GM19463 (cell line): ENCODE data around the gene ASPHD1.
A peak's percentile ranks its signal among the peaks of the same experiment; 100 is the strongest.
"Not testable (repeated sequence)": the region's sequence is repeated elsewhere in the genome, so short reads cannot be mapped to it uniquely, and the experiment has no call there.

Source experiments
- ATAC-seq: cut with Tn5 transposase; IDR thresholded peaks from one replicate; pipeline ENCODE4 v1.9.1; 2021; ENCODE audit warnings: mild to moderate bottlenecking, moderate library complexity; ENCODE audit not compliant: unreplicated experiment

Gene ASPHD1

GRCh38 chr16:29905668-29906067 is 5.4 kb downstream of the ASPHD1 start:
- no peak for ATAC-seq

DNA sequence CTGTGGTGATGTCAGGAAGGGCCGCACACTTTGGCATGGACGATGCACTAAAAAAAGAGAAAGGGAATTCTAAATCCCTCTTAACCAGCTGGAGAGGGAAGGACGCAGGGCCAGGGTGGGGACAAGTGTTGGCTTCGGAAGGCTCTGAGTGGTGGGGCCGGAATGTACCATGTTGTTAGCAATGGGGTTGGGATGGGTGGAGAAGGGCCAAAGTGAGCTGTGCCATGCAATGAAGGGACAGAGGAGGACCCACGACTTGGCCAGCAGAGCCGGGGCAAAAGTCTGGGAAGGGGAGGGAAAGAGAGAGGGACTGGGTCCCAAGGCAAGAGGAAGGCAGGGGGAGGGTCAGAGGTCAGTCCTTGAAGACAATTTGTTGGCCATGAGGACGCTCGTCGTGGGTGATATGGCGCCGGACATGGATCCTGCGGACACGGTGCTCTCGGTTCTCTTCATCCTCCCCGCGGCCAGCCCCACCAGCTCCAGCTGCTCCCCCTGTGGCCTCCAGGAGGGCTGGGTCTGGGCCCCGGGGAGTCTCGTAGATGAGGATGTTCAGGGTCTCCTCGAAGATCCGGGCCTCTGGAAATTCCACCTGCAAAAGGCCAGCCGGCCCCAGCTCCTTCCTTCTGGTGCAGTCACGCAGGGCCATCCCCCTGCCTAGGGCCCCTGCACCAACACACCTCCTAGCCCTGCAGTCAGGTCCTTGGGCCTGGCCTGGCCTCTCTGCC is 6.4 kb downstream of the ASPHD1 start:
- no peak for ATAC-seq

DNA sequence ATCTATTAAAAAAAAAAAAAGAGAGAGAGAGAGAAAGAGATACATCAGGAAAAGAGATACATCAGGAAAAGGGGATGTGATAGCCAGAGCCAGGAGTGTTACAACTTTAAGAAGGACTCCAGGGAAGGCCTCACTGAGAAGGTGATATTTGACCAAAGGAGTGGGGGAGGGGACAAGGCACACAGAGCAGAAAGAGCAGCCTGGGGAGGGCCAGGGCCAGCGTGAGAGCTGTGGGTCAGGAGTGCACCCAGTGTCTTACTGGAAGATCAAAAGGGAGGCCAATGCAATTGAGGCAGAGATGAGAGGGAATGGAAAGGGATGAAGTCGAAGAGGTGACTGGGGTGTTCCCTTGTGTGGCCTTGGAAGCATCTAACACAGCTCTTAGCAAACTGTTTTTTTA is 7.7 kb downstream of the ASPHD1 start:
- no peak for ATAC-seq

DNA sequence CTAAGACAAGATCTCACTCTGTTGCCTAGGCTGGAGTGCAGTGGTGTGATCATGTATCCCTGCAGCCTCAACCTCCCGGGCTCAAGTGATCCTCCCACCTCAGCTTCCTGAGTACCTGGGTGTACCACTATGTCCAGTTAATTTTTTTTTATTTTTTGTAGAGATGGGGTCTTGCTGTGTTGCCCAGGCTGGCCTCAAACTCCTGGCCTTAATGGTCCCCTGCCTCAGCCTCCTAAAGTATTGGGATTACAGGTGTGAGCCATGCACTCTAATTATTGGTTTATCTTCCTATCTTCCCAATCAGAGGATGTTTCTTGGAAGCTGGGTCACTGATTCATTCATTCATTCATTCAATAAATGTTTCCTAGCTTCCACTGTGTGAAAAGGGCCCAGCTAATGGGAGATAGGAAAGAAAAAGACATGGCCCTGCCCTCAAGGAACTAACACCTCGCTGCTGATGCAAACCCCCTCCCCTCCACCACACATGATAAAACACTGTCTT is 8.5 kb downstream of the ASPHD1 start:
- no peak for ATAC-seq

DNA sequence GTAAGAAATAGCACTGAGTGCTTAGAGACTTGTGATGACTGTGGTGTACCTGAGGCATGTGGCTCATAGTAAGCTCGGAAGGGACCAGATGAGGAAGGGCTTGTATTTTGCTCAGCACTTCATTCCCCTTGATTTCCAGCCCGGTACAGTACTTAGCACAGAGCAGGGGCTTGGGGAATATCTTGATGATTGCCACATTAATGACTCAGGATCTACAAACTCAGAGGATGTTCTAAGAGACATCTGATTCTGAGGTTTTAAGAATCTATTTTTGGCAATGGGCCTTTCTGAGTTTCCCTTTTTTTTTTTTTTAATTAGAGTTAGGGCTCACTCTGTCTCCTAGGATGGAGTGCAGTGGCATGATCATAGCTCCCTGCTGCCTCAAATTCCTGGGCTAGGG is 9.1 kb downstream of the ASPHD1 start:
- no peak for ATAC-seq

DNA sequence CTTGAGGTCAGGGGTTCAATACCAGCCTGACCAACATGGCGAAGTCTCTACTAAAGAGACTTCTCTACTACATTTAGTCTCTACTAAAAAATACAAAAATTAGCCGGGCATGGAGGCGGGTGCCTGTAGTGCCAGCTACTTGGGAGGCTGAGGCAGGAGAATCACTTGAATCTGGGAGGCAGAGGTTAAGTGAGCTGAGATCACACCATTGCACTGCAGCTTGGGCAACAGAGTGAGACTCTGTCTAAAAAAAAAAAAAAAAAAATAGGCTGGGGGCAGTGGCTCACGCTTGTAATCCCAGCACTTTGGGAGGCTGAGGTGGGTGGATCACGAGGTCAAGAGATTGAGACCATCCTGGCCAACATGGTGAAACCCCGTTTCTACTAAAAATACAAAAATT is 9.6 kb downstream of the ASPHD1 start:
- ATAC-seq = not testable (repeated sequence)

- no peak for ATAC-seq
Observed at GRCh38 chr16:29910819-29911675, 10.8 kb downstream of the ASPHD1 start.

GRCh38 chr16:29911676-29912010 is 11.4 kb downstream of the ASPHD1 start:
- ATAC-seq = no peak

DNA sequence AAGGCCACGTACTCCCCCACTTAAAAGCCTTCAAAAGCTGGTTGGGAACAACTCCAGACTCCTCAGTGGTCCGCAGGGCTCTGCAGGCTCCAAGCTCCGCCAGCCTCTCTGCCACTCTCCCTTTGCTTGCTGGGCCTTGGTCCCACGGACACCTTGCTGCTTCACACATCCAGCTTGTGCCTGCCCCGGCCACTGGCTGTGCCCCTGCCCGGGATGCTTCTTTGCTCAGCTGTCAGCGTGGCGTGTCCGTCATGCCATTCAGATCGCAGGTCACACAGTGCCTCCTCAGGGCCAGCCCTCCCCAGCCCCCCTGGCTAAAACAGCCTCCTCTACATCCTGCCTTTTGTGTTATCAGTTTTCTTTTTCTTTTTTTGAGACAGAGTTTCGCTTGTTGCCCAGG is 11.8 kb downstream of the ASPHD1 start:
- ATAC-seq = no peak

GRCh38 chr16:29913514-29913913 is 13.2 kb downstream of the ASPHD1 start:
- ATAC-seq = no peak

DNA sequence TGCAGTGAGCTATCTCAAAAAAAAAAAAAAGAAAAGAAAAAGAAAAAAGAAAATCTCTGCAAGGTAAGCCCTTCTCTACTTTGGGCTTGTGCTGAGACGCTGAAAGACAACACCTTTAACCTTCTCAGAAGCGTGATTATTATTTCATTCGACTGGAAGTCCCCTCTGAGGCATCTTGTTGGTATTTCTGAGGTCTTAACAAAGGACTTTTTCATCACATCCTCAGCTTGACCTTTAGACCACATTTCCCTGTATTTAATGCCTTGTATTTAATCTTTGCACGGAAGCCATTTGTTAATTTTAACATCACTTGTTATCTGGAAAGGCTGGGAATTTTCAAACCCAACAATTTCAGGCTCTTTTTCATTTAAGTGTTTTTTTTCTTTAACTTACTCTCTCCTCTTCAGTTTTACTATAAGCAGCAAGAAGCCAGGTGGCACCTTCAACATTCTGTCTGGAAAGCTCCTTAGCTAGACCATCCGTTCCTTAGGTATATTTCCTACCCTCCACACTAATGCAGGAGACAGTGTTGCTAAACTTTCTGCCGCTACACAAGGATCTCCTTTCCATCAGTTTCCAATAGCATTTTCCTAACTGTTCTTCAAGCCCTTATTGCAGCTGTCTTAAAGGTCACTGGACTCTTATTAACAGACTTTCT is 15.4 kb downstream of the ASPHD1 start:
- ATAC-seq = no peak

- ATAC-seq = no peak
Observed at GRCh38 chr16:29916979-29917378, 16.7 kb downstream of the ASPHD1 start.

DNA sequence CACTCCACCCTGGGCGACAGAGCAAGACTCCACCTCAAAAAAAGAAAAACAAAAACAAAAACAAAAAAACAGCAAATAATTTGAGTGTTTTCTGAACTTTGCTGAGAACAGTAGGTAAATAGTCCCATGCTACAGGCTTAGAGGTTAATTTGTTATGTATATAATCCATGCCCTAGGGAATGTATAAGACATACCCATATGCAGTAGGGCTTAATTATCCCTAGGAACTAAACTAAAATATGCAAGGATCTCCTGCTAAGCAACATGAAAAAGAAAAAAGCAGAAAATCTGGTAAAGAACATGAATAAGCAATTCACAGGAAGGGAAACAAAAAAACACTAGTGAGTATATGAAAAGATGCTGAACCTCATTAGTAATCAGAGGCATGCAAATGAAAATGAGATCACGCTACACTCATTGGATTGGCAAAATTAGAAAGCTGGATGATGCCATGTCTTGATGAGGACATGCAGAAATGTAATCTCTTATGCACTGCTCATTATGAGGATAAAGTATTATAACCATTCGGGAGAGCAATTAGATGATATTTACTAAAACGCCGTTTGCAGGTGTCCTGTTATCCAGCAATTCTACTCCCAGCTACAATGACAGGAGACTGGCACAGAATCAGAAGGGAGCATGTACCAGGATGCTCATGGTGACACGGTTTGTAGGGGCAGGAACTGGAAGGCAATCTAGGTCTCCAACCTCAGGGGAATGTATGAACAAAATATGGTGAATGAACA is 20.2 kb downstream of the ASPHD1 start:
- ATAC-seq = no peak

- no peak for ATAC-seq
Observed at GRCh38 chr16:29921034-29921385, 20.7 kb downstream of the ASPHD1 start.

GRCh38 chr16:29922326-29922725 is 22.0 kb downstream of the ASPHD1 start:
- no peak for ATAC-seq

DNA sequence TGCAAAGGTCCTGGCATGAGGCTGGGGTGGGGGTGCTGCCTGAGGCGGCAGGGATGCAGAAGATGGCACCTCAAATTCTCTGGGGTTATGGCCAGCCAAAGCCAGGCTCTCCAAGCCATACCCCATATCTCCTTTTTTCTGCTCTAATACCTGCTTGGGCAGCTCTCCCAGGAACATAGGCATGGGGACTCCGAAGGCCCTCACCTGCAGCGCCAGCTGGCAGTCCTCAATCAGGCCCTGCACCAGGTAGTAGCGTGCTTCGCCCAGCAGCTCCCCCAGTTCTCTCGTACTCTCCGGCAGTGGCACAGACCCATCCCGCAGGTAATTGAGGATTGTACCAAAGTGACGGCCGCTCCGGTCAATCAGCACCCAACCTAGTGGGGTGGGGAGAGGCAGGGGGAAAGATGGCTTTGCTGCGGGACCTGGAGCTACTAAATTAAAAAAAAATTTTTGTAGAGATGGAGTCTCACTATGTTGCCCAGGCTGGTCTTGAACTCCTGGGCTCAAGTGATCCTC is 22.8 kb downstream of the ASPHD1 start:
- no peak for ATAC-seq

- ATAC-seq = no peak
Observed at GRCh38 chr16:29925105-29925756, 24.9 kb downstream of the ASPHD1 start.

GRCh38 chr16:29925781-29926710 is 25.8 kb downstream of the ASPHD1 start, which contains the start of gene KCTD13:
KCTD13 (minus strand) TSS chr16:29926226; CDS start chr16:29926033, 193 bp downstream.
- peak; percentile 85 for ATAC-seq

DNA sequence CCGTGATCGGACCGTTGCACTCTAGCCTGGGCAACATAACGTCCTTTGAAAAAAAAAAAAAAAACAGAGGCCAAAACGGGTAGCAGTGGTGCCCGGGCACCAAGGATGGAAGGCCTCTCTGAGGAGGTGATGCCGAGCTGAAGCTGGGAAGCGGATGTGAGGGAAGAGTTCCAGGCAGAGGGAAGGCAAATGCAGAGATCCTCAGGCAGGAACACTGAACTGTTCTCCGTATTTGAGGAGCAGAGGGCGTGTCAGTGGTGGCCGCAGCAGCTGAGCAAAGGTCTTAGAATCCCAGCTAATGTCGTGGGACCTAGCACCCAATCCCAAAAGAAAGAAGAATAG is 26.4 kb downstream of the ASPHD1 start:
- ATAC-seq = no peak
